Activated naive CD4-positive, alpha-beta T cell treated with anti-CD3 and anti-CD28 coated beads, Interleukin-2, amount 50 U/mL, for 24 hours (primary cell): ENCODE data around the gene STAT5B.
"Not testable (repeated sequence)": the region's sequence is repeated elsewhere in the genome, so short reads cannot be mapped to it uniquely, and the experiment has no call there.

Experiments used
- H3K27ac Mint-ChIP-seq: one replicate; pipeline ENCODE4 v1.8.0; 2021; ENCODE audit warnings: mild to moderate bottlenecking, mixed read lengths
- H3K27me3 Mint-ChIP-seq: one replicate; pipeline ENCODE4 v1.8.0; 2021; ENCODE audit warnings: mixed read lengths
- H3K36me3 Mint-ChIP-seq: one replicate; pipeline ENCODE4 v1.8.0; 2021; ENCODE audit warnings: mixed read lengths
- H3K4me1 Mint-ChIP-seq: one replicate; pipeline ENCODE4 v1.8.0; 2021; ENCODE audit warnings: mixed read lengths
- H3K4me3 Mint-ChIP-seq: one replicate; pipeline ENCODE4 v1.8.0; 2021; ENCODE audit warnings: mild to moderate bottlenecking, mixed read lengths
- H3K9me3 Mint-ChIP-seq: one replicate; pipeline ENCODE4 v1.8.0; 2021; ENCODE audit warnings: mixed read lengths

The STAT5B gene

DNA sequence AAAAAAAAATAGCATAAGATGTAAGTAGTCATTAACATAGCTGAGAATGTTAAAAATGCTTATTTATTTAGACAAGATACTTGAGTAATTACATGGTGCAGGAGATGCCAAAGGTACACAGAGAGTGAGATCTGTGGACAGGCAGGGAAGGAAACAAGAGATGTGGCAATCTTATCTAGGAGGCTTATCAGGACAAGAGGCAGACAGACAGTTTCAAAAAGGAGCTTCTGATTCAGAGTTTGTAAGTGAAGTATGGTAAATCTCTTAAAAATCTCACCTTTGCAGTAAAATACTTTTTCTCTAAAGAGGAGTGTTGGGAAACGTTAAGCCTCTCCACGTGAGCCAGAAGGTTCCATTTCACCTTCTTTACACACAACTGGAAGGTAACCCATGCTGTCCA lies 62.0 kb downstream of the STAT5B start:
- Mint-ChIP-seq H3K4me3 (no peak overlapping the region), H3K9me3 (no peaks in the 10 kb centered on the region), H3K36me3 (peaks cover 10% of the 10 kb centered on the region), H3K27ac (peak overlapping the region; percentile 26), H3K27me3 (no peaks in the 10 kb centered on the region), H3K4me1 (no peaks in the 10 kb centered on the region)

DNA sequence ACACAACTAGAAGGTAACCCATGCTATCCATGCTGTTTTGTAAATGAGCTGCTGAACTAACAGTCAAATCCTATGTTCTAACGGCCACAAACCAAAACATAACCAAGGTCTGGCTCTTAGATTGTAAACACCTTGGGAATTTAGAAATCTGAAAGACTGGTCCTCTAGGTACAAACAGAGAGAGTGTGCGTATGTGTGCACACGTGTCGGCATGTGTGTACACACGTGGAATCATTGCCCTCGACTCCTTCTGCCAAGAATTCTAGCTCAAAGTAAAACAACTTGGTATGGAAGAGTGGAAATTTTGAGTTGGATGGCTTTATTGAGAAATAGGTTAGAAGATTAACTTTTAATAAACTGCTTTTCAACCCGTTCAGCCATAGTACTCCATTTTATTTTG lies 63.8 kb downstream of the STAT5B start:
- H3K27me3 Mint-ChIP-seq, result no peaks in the 10 kb centered on the region
- no peaks in the 10 kb centered on the region for H3K4me1 Mint-ChIP-seq
- no peaks in the 10 kb centered on the region for H3K9me3 Mint-ChIP-seq
- peaks cover 12% of the 10 kb centered on the region for H3K36me3 Mint-ChIP-seq
- no peak overlapping the region for H3K27ac Mint-ChIP-seq
- no peak overlapping the region for H3K4me3 Mint-ChIP-seq

DNA sequence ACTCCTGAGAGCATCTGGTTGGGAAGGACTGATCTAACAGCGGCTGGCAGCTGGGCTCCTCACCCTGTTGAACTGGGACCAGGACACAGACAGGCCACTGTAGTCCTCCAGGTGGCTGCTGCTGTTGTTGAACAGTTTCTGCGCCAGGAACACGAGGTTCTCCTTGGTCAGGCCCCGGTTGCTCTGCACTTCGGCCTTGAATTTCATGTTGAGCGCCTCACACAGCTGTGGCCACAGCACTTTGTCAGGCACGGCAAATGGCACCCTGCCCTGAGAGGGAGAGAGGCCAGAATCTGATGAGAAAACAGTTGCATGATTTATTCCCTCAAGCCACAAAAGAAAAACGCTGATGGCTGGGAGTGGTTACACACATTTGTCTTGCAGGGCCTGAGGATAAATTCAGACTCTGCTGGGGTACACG lies 64.3 kb downstream of the STAT5B start:
- not testable (repeated sequence) for H3K27me3 Mint-ChIP-seq

DNA sequence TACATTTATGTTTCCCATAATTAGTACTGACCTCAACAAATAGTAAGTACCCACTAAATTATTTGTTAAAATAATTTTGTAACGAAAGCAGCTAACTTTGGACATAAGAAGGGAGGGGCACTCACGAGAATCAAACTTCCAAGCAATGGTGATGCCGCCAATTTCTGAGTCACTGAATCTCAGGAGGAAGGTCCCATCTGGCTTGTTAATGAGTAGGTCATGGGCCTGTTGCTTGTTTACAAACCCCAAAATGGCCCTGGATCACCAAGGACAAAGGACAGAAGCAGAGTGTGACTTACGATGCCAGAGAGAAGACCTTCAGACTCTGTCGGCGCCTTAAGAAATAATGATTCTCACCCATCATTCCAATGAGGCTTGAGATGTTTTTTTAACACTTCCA lies 66.1 kb downstream of the STAT5B start:
- Mint-ChIP-seq H3K9me3 (no peaks in the 10 kb centered on the region), H3K27me3 (no peaks in the 10 kb centered on the region), H3K27ac (no peak overlapping the region), H3K4me3 (no peak overlapping the region), H3K36me3 (peaks cover 11% of the 10 kb centered on the region), H3K4me1 (no peaks in the 10 kb centered on the region)

More for the DNA sequence above, 64.3 kb downstream of the STAT5B start:
- not testable (repeated sequence) for H3K4me1 Mint-ChIP-seq, H3K36me3 Mint-ChIP-seq, H3K4me3 Mint-ChIP-seq, H3K9me3 Mint-ChIP-seq
- peak overlapping the region; percentile 35 for H3K27ac Mint-ChIP-seq

DNA sequence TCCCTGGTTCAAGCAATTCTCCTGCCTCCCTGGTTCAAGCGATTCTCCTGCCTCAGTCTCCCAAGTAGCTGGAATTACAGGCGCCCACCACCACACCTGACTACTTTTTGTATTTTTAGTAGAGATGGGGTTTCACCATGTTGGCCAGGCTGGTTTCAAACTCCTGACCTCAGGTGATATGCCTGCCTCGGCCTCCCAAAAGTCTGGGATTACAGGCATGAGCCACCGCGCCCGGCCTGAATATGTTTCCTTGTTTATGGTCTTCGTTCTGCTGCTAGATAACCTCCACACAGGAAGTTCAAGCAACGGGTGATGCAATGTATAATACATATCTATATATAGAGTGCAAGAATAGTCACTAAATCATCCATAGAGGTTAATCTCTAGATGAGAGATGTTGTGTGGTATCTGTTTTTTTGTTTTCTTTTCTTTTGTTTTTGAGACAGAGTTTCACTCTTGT lies 70.0 kb downstream of the STAT5B start:
- H3K36me3 Mint-ChIP-seq, H3K27me3 Mint-ChIP-seq, H3K4me1 Mint-ChIP-seq, H3K9me3 Mint-ChIP-seq, H3K4me3 Mint-ChIP-seq: not testable (repeated sequence)
- H3K27ac Mint-ChIP-seq, result peak overlapping the region; percentile 51

DNA sequence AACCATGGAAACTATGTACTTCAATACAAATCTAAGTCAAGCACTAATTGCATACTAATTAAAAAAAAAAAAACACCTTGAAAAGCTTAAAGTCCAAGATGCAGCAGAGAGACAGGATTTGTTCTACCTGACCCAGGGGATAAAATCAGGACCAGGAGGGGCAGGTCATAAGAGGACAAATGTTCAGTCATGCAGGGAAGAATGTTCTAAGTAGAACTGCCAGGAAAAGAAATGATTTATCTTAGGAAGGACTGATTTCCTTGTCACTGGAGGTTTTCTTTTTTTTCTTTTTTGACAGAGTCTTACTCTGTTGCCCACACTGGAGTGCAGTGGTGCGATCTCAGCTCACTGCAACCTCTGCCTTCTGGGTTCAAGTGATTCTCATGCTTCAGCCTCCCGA lies 72.8 kb downstream of the STAT5B start:
- Mint-ChIP-seq H3K36me3 (peaks cover 4% of the 10 kb centered on the region), H3K9me3 (no peaks in the 10 kb centered on the region), H3K27ac (peak overlapping the region; percentile 8), H3K4me3 (no peak overlapping the region), H3K27me3 (no peaks in the 10 kb centered on the region), H3K4me1 (no peaks in the 10 kb centered on the region)

DNA sequence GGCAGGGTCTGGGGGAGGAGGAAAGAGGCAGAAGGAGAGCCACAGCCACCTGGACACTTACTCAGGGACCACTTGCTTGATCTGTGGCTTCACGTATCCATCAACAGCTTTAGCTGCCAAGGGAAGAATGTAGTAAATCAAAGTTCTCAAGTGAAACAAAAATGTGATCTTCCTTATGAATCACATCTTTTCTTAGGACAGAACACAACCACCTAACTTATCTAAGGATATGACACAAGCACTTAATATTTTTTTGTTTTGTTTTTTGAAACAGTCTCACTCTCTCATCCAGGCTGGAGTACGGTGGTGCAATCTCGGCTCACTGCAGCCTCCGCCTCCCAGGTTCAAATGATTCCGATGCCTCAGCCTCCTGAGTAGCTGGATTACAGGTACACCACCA lies 73.5 kb downstream of the STAT5B start:
- Mint-ChIP-seq H3K4me3 (no peak overlapping the region), H3K36me3 (peaks cover 4% of the 10 kb centered on the region), H3K4me1 (no peaks in the 10 kb centered on the region), H3K27me3 (no peaks in the 10 kb centered on the region), H3K9me3 (no peaks in the 10 kb centered on the region), H3K27ac (peak overlapping the region; percentile 8)

DNA sequence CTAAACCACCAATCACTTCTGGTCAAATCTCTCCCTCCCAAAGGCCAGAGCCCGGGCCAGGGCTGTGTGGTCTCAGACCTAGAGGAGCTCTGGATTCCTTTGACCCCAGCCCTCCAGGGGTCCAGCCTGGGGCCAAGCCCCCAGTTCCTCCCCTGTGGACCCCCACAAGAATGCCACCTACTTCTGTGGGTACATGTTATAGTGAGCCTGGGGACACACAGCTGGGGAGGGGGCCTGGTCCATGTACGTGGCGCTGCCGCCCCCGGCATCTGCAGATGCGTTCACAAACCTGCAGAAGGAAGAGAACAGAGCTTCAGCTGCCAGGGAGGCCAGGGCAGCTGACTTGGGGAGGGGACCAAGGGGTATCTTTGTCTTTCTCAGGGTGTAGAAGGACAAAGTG lies 74.0 kb downstream of the STAT5B start:
- Mint-ChIP-seq H3K4me3 (no peak overlapping the region), H3K36me3 (peaks cover 5% of the 10 kb centered on the region), H3K4me1 (no peaks in the 10 kb centered on the region)

DNA sequence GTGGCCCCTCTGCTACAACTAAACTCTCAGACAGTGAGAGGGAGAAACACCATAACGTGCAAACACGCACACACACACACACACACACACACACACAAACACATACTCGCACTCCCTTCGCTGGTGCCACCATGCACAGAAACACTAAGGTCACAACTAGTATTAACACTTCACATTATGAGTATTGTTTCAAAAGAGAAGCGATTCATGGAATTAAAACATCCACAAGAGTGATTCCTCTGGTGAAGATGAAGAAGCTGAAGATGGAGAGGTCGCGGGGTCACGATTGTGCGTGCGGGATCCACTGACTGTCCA lies 74.8 kb downstream of the STAT5B start:
- Mint-ChIP-seq H3K4me3 (no peak overlapping the region), H3K4me1 (no peaks in the 10 kb centered on the region), H3K27me3 (no peaks in the 10 kb centered on the region), H3K9me3 (no peaks in the 10 kb centered on the region), H3K27ac (peak overlapping the region; percentile 48), H3K36me3 (peaks cover 5% of the 10 kb centered on the region)

More for the DNA sequence above, 74.0 kb downstream of the STAT5B start:
- H3K27me3 Mint-ChIP-seq, result no peaks in the 10 kb centered on the region
- no peaks in the 10 kb centered on the region for H3K9me3 Mint-ChIP-seq
- H3K27ac Mint-ChIP-seq, result no peak overlapping the region

DNA sequence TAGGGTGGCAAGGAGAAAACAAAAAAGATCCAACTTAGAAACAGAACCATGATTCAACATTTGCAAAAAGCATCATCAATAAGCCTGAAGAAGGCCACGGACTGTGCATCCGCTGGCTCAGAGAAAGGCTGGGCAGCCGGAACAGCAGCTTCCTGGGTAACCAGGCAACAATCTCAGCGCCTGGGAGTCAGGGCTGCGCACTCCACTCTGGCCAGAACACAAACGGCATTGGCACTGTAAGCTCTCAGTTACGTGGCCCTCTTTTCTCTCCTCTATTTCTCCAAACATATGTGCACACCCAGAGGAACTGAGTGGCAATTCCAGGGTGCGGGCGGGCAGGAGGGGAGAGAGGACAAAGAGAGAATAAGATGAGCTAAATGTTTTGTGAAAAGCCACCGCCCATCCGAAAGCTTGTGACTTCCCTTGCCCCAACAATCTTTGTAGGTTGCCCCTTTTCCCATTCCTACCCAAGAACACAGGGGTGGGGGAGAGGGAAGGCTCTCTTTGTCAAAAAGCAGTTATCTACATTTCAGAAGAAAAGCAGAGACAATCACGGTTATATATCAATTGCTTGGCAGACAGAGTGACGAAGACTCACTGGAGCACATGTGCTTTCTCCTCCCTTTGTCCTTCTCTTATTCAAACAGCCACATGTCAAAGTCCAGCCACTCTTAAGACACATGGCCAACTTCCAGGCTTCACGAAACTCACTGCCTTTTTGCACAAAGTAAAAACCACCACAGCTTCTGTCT lies 75.3 kb downstream of the STAT5B start:
- Mint-ChIP-seq H3K4me3 (no peak overlapping the region), H3K36me3 (peaks cover 5% of the 10 kb centered on the region), H3K27ac (peak overlapping the region; percentile 43), H3K4me1 (no peaks in the 10 kb centered on the region), H3K9me3 (no peaks in the 10 kb centered on the region), H3K27me3 (no peaks in the 10 kb centered on the region)

DNA sequence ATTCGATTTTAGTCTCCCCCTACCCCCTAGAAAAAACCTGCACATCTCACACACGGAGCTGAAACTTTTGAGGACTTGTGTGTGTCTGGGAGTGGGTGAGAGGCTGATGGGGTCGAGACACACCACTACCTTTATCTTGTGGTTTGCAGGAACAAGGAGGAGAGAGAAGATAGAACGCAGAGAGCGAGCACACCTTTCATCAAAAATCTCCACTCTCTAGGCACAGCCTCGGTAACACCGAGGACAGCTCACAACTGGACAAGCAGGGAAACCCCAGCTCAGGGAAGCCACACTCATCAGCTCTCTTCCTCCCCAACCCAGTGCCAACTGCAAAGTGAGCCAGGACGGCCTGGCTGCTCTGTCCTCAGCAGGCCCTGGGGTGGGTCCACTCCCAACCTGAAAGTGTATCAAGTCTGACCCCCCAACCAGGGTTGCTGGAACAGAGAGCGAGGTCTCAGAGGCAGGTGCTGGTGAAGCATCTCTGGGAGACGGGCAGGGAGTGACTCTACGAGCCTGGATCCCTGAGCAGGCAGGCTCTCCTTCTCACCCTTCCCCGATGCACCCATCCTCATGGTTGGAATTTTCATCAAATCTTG lies 76.7 kb downstream of the STAT5B start:
- Mint-ChIP-seq H3K4me3 (no peak overlapping the region), H3K9me3 (no peaks in the 10 kb centered on the region)

DNA sequence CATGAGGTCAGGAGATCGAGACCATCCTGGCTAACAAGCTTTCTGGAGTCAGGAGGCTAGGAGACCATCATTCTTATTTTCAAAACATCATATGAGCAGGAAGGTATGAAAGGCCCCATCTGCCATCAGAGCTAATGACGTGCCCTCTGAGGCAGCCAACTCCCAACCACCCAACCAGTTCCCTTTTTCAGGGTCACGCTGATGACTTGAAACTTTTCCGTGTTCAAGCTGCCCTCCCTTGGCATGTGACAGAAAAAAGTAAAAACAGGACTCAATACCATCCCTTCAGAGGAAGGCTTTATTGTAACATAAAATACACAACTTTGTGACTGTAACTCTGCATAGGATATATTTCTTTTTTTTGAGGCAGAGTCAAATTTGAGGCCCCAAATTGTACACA lies 77.3 kb downstream of the STAT5B start:
- Mint-ChIP-seq H3K27me3 (no peaks in the 10 kb centered on the region), H3K4me3 (no peak overlapping the region), H3K4me1 (peaks cover 7% of the 10 kb centered on the region), H3K36me3 (peaks cover 3% of the 10 kb centered on the region), H3K9me3 (no peaks in the 10 kb centered on the region), H3K27ac (no peak overlapping the region)

More for the DNA sequence above, 76.7 kb downstream of the STAT5B start:
- peaks cover 1% of the 10 kb centered on the region for H3K4me1 Mint-ChIP-seq
- H3K27ac Mint-ChIP-seq, result peak overlapping the region; percentile 42
- H3K27me3 Mint-ChIP-seq, result no peaks in the 10 kb centered on the region
- H3K36me3 Mint-ChIP-seq, result peaks cover 3% of the 10 kb centered on the region

DNA sequence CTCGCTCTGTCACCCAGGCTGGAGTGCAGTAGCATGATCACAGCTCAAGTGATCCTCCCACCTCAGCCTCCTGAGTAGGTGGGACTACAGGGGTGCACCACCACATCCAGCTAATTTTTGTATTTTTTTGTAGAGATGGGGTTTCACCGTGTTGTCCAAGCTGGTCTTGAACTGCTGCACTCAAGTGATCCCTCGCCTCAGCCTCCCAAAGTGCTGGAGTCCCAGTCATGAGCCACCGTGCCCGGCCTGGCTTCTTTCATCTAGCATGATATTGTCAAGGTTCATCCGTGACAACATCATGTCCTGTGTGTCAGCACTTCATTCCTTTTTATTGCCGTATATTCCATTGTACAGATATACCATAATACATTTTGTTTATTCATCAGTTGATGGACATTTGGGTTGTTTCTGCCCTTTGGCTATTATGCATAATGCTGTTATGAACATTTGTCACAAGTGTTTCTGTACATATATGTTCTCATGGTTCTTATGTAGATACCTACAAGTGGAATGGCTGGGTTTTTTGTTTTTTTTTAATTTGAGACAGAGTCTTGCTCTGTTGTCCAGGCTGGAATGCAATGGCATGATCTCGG lies 78.5 kb downstream of the STAT5B start:
- H3K4me3 Mint-ChIP-seq, result no peak overlapping the region
- no peaks in the 10 kb centered on the region for H3K27me3 Mint-ChIP-seq
- peaks cover 18% of the 10 kb centered on the region for H3K4me1 Mint-ChIP-seq
- H3K9me3 Mint-ChIP-seq, result no peaks in the 10 kb centered on the region
- peaks cover 3% of the 10 kb centered on the region for H3K36me3 Mint-ChIP-seq
- peak overlapping the region; percentile 46 for H3K27ac Mint-ChIP-seq

DNA sequence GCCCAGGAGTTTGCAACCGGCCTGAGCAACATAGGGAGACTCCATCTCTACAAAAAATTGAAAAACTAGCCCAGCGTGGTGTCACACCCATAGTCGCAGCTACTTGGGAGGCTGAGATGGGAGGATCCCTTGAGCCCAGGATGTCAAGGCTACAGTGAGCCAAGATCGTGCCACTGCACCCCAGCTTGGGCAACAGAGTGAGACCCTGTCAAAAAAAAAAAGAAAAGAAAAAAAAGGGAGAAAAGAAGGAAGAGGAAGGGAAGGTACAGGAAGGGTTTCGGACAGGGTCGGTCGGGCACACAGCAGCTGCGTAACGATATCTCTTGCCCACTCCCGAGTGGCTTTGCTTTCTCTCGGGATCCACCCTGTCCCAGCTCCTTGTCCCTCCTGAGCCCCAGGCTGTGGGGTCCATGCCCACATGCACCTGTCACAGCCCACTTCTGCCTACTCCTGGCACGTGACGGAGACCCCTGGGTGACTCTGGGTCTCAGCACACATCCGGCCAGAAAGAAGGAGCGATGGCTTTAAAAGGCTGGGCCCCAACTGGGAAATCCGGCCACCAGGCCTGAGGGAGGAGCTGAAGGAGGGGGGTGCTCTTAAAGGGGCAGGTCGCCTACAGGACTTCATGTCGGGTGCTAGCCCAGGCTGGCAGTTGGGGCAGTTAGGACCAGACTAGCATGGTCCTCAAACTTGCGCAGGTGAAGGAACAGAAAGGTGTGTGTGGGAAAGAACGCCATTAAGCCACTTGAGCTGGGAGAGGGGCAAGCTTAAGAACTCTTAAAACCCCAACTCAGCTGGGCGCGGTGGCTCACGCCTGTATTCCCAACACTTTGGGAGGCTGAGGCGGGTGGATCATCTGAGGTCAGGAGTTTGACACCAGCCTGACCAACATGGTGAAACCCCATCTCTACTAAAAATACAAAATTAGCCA lies 82.0 kb downstream of the STAT5B start, which contains the start of gene GHDC:
TSS of gene GHDC (minus strand) at position 526 of the 931 bp plus-strand sequence. CDS start 913 bp downstream, outside the sequence.
- Mint-ChIP-seq H3K36me3 (peaks cover 1% of the 10 kb centered on the region), H3K4me3 (peak within 1 kb of the TSS; percentile 97), H3K4me1 (peaks cover 23% of the 10 kb centered on the region), H3K27me3 (no peaks in the 10 kb centered on the region), H3K27ac (peak within 1 kb of the TSS; percentile 96), H3K9me3 (no peaks in the 10 kb centered on the region)

DNA sequence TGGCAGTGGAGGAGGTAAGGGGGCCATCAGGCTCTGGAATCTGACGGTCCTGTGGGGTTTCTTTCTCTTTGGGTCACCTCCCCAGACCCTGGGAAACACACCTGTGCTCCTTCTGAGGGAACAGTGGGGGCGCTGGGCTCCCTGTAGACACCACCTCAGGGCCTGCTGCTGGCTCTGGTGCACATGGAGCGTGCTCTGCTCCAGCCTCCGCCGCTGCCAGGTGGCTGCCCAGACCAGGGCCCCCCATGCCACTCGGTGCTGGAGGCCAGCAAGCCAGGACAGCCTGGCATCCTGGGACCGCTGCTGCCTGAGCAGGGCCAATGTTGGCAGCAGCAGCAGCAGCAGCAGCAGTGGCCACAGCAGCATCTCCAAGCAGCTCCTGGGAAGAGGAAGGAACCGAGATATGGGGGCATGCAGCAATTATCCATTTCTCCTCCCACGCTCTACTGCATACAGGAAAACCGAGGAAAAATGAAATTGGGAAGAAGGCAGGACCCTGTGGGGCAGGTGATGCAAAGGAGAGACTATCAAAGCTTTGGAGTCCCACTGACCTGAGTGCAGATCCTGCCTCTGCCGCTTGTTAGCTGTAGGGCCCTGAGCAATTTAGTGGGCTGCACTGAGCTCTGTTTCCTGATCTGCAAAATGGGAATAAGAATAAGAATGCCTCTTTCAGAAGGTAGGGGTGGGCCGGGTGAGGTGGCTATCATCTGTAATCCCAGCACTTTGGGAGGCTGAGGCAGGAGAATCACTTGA lies 82.8 kb downstream of the STAT5B start:
- Mint-ChIP-seq H3K27me3 (no peaks in the 10 kb centered on the region), H3K4me3 (peak overlapping the region; percentile 97), H3K9me3 (no peaks in the 10 kb centered on the region), H3K27ac (peak overlapping the region; percentile 96), H3K4me1 (peaks cover 23% of the 10 kb centered on the region), H3K36me3 (peaks cover 1% of the 10 kb centered on the region)
